NT2/D1 (cell line): ENCODE measurements around the gene TRDMT1.

ENCODE experiments used
- SUZ12 ChIP-seq: IDR thresholded peaks from 2 replicates; pipeline ENCODE4 v1.6.1; 2011; ENCODE audit not compliant: insufficient read length, insufficient read depth; ENCODE audit errors: extremely low read depth
- YY1 ChIP-seq: IDR thresholded peaks from 2 replicates; pipeline ENCODE4 v1.6.1; 2011; ENCODE audit not compliant: insufficient read length, insufficient read depth
- ZNF274 ChIP-seq: IDR thresholded peaks from 2 replicates; pipeline ENCODE4 v1.6.1; 2011; ENCODE audit warnings: mild to moderate bottlenecking, low read depth, low read length

DNA sequence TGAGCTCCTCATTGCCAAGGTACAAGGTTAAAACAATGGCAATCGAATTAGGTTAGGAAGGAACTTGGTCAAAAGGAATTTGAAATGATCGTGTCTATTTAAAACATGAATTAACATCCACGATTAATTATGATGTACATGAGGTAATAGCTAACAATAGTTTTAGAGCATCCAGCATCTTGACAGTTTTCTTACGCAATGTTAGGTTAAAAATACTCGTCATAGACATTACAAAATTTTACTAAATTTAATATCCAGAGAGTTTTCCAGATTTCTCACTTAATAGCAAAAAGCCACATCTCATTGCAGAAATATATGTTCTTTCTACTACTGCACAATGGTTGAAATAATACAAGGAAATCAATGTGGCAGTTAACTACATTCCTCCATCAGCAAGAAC is 94.5 kb downstream of the TRDMT1 start:
- TF ChIP-seq SUZ12 (no peak), YY1 (no peak), ZNF274 (no peak)
